Stimulated activated CD4-positive, alpha-beta T cell treated with anti-CD3 and anti-CD28 coated beads, Interleukin-15, amount 100 ng/mL, for 24 hours (primary cell): ENCODE results near the gene TMEM141.
"Not testable (repeated sequence)": the region's sequence is repeated elsewhere in the genome, so short reads cannot be mapped to it uniquely, and the experiment has no call there.

Source experiments
- DNase-seq: peaks from one replicate; pipeline ENCODE4 v3.0.0-alpha.2; 2020

TMEM141 gene

DNA sequence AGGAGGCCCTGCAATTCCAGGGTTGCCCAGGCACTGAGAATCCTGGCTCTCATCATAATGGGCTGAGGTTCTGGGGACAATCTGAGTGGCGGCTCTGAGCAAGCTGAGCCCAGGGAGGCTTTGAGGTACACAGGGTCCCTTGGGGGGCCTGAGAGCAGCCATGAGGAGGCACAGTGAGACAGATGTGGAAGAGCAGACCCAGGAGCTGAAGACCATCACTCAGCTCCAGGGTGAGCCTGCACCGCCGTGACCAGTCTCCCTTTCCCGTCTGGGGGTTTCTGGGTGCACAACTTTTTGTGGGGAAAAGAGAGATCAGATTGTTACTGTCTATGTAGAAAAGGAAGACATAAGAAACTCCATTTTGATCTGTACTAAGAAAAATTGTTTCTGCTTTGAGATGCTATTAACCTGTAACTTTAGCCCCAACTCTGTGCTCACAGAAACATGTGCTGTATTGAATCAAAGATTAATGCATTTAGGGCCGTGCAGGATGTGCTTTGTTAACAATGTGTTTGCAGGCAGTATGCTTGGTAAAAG lies 5.2 kb downstream of the TMEM141 start, which contains the start of gene CCDC183:
Gene CCDC183 (plus strand): TSS at position 101 of the 537 bp plus-strand sequence. CDS start 60 bp downstream, at position 161.
- no peak for DNase-seq

- DNase-seq = not testable (repeated sequence)
Observed at GRCh38 chr9:136796775-136797347, 5.7 kb downstream of the TMEM141 start.

- DNase-seq = no peak
Observed at GRCh38 chr9:136798708-136799078, 7.5 kb downstream of the TMEM141 start.

- DNase-seq = no peak
Observed at GRCh38 chr9:136799079-136799853, 8.1 kb downstream of the TMEM141 start.

- DNase-seq = peak; percentile 92
Observed at GRCh38 chr9:136799854-136800657, 8.9 kb downstream of the TMEM141 start.

DNA sequence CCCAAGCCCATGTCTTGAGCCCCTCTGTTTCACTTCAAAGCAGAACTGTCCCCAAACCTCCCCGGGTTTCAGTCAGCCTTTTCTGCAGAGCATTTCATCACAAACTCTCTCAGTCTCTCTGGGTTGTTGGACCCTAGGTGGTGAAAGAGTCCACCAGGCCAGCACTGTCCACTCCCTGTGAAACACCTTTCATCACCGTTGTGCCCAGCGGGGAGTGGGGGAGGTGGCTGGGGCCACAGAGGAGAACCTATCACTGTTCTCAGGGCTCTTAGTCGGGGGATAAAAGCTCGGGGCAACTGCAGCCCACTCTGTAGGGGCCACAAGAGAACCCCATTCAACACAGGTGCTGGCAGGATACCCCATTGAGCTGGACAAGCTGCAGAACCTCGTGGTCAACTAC lies 11.2 kb downstream of the TMEM141 start:
- DNase-seq = no peak

GRCh38 chr9:136803009-136803550 lies 11.9 kb downstream of the TMEM141 start:
- not testable (repeated sequence) for DNase-seq

- no peak for DNase-seq
Observed at GRCh38 chr9:136803551-136804508, 12.7 kb downstream of the TMEM141 start.

- DNase-seq = no peak
Observed at GRCh38 chr9:136804509-136805206, 13.5 kb downstream of the TMEM141 start.

- DNase-seq = no peak
Observed at GRCh38 chr9:136805207-136805740, 14.1 kb downstream of the TMEM141 start.

DNA sequence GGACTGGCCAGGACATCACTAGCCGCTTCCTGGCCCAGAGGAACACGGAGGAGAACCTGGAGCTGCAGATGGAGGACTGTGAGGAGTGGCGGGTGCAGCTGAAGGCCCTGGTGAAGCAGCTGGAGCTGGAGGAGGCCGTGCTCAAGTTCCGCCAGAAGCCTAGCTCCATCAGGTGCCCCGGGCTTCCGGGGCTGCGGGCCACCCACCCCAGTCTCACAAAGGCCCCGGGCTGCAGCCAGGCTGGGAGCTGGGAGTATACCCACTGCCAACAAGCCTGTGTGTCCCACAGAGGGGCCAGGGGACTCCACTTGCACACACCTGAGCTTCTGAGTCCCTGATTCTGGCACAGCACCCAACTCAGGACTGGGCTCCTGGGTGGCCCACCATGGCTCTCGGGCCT lies 14.9 kb downstream of the TMEM141 start:
- DNase-seq = no peak

- DNase-seq = no peak
Observed at GRCh38 chr9:136806631-136807201, 15.6 kb downstream of the TMEM141 start.

GRCh38 chr9:136807281-136808074 lies 16.3 kb downstream of the TMEM141 start, which contains the start of gene RABL6:
TSS of gene RABL6 (plus strand) at chr9:136807948. CDS start at chr9:136808197, 249 bp downstream.
- DNase-seq = peak; percentile 85

GRCh38 chr9:136808075-136808805 lies 17.1 kb downstream of the TMEM141 start:
- DNase-seq = peak; percentile 55

GRCh38 chr9:136808806-136809158 lies 17.6 kb downstream of the TMEM141 start:
- DNase-seq = no peak

DNA sequence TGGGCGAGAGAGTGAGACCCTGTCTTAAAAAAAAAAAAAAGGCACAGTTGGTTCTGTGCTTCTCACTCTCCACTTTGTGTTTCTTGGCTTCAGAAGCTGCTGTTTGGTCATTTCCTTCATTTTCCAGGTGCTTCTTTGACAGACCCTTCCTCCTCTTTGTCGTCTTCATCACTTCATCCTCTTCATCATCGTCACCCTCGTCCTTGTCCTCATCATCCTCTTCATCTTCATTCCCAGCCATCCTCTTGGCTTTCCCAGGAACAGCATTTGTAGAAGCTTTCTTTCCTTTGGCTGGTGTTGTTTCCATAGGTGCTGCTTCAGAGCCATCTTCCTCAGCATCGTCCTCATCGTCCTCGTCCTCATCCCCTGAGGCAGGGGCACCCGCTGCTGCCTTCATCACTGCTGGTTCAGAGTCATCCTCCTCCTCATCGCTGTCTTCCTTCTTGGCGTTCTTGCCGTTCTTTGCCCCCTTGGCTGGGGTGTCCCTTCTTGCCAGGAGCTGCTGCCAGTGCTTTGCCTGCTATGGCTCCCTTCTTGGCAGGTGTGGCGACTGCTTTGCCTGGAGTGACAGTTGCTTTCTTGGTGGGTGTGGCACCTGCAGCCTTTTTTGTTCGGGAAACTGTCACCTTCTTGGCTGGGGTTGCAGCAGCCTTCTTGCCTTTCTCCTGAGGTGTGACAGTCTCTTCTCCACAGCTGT lies 23.7 kb downstream of the TMEM141 start:
- no peak for DNase-seq

- no peak for DNase-seq
Observed at GRCh38 chr9:136815422-136815782, 24.3 kb downstream of the TMEM141 start.
